Esophagus squamous epithelium (tissue), 5 donors: ENCODE results near the gene GRIK1. TPM values are rescaled to one million over a fixed set of nuclear protein-coding genes. Genes with fewer than 3 reads are reported as not detected.

Experiments
- DNase-seq: peaks from one replicate; lab custom pipeline; 2025; lab: John Stamatoyannopoulos, UW
- H3K27ac ChIP-seq, 4 donors: fragments of 200-600 bp; sonication (generic); one replicate each; pipeline ENCODE4 v1.5.1; 2016 to 2019; ENCODE audit warnings: mild to moderate bottlenecking in 1 of 4
- H3K27me3 ChIP-seq, 4 donors: fragments of 200-600 bp; sonication (generic); 1 replicate in 3 of 4; 2 replicates in 1 of 4; pipeline versions ENCODE4 v1.5.1 to v1.6.0; 2017 to 2021; ENCODE audit warnings: antibody characterized with exemption in 1 of 4
- H3K36me3 ChIP-seq, 3 donors: fragments of 200-600 bp; sonication (generic); one replicate each; pipeline ENCODE4 v1.5.1; 2016 to 2019
- H3K4me1 ChIP-seq, 3 donors: fragments of 200-600 bp; sonication (generic); one replicate each; pipeline ENCODE4 v1.5.1; 2017 to 2019
- H3K4me3 ChIP-seq, 4 donors: fragments of 200-600 bp; sonication (generic); 1 replicate in 3 of 4; 2 replicates in 1 of 4; pipeline ENCODE4 v1.5.1; 2016 to 2019; ENCODE audit warnings: mild to moderate bottlenecking in 2 of 4, moderate library complexity in 1 of 4
- H3K9me3 ChIP-seq, 3 donors: fragments of 200-600 bp; sonication (generic); one replicate each; pipeline ENCODE4 v1.5.1; 2016 to 2019
- POLR2A ChIP-seq, 4 donors: fragments of 450-650 bp; IDR thresholded peaks; one replicate each; pipeline ENCODE4 v1.6.1; 2017; ENCODE audit warnings: antibody characterized with exemption in 4 of 4, mild to moderate bottlenecking in 4 of 4, moderate library complexity in 3 of 4
- WGBS, 2 donors: methylation state at CpG; one replicate each; pipeline ENCODE4 v1.1.5; 2018; 5-methylcytosine and 5-hydroxymethylcytosine counted together
- intact Hi-C: fragments of 100-400 bp; cut with DNase I; formaldehyde crosslinking; loops from one replicate; pipeline ENCODE4 v1.15.0; 2022
- total RNA-seq, 4 donors: library from RNA; depleted of rRNA; stranded (reverse); fragments of >200 nt; gene quantifications; one replicate each; pipeline ENCODE4 v1.1.0, GENCODE V29; 2016
- TF ChIP-seq, protein P1 (sequence below), 6 experiments: fragments of 450-650 bp in 4 of 6; fragments of 200-600 bp in 2 of 6; sonication (generic) in 2 of 6; IDR thresholded peaks; one replicate each; pipeline ENCODE4 v1.5.1; 2016 to 2019; ENCODE audit warnings: antibody characterized with exemption in 6 of 6, mild to moderate bottlenecking in 4 of 6, moderate library complexity in 4 of 6
- donor health status: DM: yes; HTN: yes; CAD: no.

Gene GRIK1
- total RNA-seq, 4 donors from 2014 or later = 0.19 TPM; not detected in 3

DNA sequence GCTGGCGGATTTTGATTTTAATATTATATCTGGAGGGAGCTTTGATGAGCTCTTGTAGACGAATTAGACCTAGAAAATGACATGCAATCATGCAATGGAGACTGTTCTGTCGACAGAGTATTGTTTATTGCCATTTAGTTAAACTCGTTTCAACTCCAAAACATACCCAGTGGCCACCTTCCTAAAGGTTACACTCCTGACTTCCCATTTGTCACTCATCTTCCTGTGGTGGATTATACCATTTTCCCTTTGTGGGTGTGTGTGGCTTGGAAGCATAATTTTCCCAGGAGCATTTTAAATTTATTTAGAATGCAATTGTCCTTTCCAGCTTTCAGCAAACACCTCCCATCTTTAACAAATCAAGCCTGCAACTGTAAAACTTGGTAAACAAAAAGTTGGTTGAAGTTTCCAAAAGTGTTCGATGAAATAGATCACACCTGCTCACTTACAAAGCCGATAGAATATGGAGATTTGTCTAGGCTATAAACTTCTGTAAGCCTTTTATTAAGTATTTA lies 266.6 kb downstream of the GRIK1 start:
- Histone ChIP-seq H3K27ac (no peak overlapping the region), H3K4me1 (no peaks in the 10 kb centered on the region), H3K36me3 (no peaks in the 10 kb centered on the region), H3K27me3 (no peaks in the 10 kb centered on the region), H3K9me3 (no peaks in the 10 kb centered on the region), H3K4me3 (no peak overlapping the region)
- no peak for DNase-seq
- WGBS, 2 donors = 59 to 60% methylated on average over 6 of the region's 6 CpGs
- intact Hi-C loops = no loop called here
- no peak for TF ChIP-seq POLR2A (IDR thresholded peaks at IDR 0.05)
- TF ChIP-seq, protein P1, sequence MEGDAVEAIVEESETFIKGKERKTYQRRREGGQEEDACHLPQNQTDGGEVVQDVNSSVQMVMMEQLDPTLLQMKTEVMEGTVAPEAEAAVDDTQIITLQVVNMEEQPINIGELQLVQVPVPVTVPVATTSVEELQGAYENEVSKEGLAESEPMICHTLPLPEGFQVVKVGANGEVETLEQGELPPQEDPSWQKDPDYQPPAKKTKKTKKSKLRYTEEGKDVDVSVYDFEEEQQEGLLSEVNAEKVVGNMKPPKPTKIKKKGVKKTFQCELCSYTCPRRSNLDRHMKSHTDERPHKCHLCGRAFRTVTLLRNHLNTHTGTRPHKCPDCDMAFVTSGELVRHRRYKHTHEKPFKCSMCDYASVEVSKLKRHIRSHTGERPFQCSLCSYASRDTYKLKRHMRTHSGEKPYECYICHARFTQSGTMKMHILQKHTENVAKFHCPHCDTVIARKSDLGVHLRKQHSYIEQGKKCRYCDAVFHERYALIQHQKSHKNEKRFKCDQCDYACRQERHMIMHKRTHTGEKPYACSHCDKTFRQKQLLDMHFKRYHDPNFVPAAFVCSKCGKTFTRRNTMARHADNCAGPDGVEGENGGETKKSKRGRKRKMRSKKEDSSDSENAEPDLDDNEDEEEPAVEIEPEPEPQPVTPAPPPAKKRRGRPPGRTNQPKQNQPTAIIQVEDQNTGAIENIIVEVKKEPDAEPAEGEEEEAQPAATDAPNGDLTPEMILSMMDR (IDR thresholded peaks at IDR 0.05) = no peak

- WGBS, 2 donors = 74 to 78% methylated on average over 4 of the region's 4 CpGs
- no peak for TF ChIP-seq POLR2A (IDR thresholded peaks at IDR 0.05)
- TF ChIP-seq, protein P1 (IDR thresholded peaks at IDR 0.05) = no peak
- Histone ChIP-seq H3K27me3 (no peaks in the 10 kb centered on the region), H3K27ac (no peak overlapping the region), H3K4me3 (no peak overlapping the region), H3K36me3 (no peaks in the 10 kb centered on the region), H3K9me3 (no peaks in the 10 kb centered on the region), H3K4me1 (no peaks in the 10 kb centered on the region)
- no peak for DNase-seq
- intact Hi-C loops = no loop called here
Measured at GRCh38 chr21:29671728-29672127, 268.1 kb downstream of the GRIK1 start.

GRCh38 chr21:29670228-29670627 lies 269.6 kb downstream of the GRIK1 start:
- DNase-seq = no peak
- no peak for TF ChIP-seq POLR2A (IDR thresholded peaks at IDR 0.05)
- TF ChIP-seq, protein P1 (IDR thresholded peaks at IDR 0.05) = no peak
- intact Hi-C loops = no loop called here
- no peak overlapping the region for H3K4me3 ChIP-seq
- H3K27ac ChIP-seq = no peak overlapping the region
- H3K27me3 ChIP-seq = no peaks in the 10 kb centered on the region
- H3K9me3 ChIP-seq = no peaks in the 10 kb centered on the region
- 77 to 90% methylated on average over 2 of the region's 2 CpGs for WGBS, 2 donors
- H3K36me3 ChIP-seq = no peaks in the 10 kb centered on the region
- no peaks in the 10 kb centered on the region for H3K4me1 ChIP-seq

- no peaks in the 10 kb centered on the region for H3K4me1 ChIP-seq
- no peaks in the 10 kb centered on the region for H3K27me3 ChIP-seq
- H3K27ac ChIP-seq = no peak overlapping the region
- 71 to 78% methylated on average over 2 of the region's 2 CpGs for WGBS, 2 donors
- H3K9me3 ChIP-seq = no peaks in the 10 kb centered on the region
- TF ChIP-seq, protein P1 (IDR thresholded peaks at IDR 0.05) = no peak
- no peak for DNase-seq
- intact Hi-C loops = no loop called here
- H3K36me3 ChIP-seq = no peaks in the 10 kb centered on the region
- no peak overlapping the region for H3K4me3 ChIP-seq
Measured at GRCh38 chr21:29669416-29669815, 270.4 kb downstream of the GRIK1 start.

GRCh38 chr21:29667651-29668050 lies 272.1 kb downstream of the GRIK1 start:
- no peaks in the 10 kb centered on the region for H3K27me3 ChIP-seq
- no peak for DNase-seq
- WGBS, 2 donors = 50 to 73% methylated on average over 3 of the region's 3 CpGs
- no peaks in the 10 kb centered on the region for H3K9me3 ChIP-seq
- no peak overlapping the region for H3K27ac ChIP-seq
- no peaks in the 10 kb centered on the region for H3K4me1 ChIP-seq
- no peaks in the 10 kb centered on the region for H3K36me3 ChIP-seq
- H3K4me3 ChIP-seq = no peak overlapping the region
- intact Hi-C loops = no loop called here
- TF ChIP-seq POLR2A (IDR thresholded peaks at IDR 0.05) = no peak
- TF ChIP-seq, protein P1 (IDR thresholded peaks at IDR 0.05) = no peak
